ENCODE data around the gene COL4A2.

COL4A2 gene

DNA sequence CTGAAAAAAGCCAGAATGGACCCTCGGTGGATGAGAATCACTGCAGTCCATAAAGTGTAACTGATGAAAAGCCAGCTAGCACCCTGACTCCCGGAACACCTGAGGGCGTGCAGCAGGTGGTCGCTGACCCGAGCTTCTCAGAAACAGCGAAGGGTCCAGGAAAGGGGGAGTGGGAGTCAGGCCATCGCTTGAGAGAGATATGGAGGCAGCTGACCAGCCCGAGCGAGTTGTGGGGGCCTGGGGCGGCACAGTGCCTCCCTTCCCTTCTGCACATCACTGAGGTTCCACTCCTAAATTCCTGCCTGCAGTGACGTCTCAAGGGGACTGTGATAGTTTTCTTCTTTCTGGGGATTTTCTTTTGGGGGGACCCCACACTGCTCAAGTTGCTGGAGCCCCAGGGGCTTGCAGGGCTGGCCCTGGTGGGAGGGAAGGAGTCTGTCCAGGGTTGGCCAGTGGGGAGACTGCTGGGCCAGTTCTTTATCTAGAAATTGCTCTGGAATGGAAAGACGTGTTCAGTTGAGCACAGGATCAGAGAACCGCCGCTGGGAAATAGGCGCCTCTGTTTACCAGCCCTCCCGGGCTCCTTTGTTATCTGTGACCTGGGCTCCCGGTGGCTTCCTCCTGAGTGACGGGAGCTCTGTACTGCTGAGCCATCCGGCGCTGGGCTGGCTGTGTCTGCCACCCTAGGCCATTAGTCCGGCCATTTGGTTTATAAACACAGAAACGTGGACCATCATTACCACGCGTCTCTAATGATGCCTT is 183.1 kb downstream of the COL4A2 start:
- no peak overlapping the region for H3K4me3 ChIP-seq (ENCODE audit: low read length)
- no peak for DNase-seq (ENCODE audit: low read depth)
- TF ChIP-seq, protein P1, sequence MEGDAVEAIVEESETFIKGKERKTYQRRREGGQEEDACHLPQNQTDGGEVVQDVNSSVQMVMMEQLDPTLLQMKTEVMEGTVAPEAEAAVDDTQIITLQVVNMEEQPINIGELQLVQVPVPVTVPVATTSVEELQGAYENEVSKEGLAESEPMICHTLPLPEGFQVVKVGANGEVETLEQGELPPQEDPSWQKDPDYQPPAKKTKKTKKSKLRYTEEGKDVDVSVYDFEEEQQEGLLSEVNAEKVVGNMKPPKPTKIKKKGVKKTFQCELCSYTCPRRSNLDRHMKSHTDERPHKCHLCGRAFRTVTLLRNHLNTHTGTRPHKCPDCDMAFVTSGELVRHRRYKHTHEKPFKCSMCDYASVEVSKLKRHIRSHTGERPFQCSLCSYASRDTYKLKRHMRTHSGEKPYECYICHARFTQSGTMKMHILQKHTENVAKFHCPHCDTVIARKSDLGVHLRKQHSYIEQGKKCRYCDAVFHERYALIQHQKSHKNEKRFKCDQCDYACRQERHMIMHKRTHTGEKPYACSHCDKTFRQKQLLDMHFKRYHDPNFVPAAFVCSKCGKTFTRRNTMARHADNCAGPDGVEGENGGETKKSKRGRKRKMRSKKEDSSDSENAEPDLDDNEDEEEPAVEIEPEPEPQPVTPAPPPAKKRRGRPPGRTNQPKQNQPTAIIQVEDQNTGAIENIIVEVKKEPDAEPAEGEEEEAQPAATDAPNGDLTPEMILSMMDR (conservative IDR thresholded peaks at IDR 0.05; ENCODE audit: low read length) = no peak

DNA sequence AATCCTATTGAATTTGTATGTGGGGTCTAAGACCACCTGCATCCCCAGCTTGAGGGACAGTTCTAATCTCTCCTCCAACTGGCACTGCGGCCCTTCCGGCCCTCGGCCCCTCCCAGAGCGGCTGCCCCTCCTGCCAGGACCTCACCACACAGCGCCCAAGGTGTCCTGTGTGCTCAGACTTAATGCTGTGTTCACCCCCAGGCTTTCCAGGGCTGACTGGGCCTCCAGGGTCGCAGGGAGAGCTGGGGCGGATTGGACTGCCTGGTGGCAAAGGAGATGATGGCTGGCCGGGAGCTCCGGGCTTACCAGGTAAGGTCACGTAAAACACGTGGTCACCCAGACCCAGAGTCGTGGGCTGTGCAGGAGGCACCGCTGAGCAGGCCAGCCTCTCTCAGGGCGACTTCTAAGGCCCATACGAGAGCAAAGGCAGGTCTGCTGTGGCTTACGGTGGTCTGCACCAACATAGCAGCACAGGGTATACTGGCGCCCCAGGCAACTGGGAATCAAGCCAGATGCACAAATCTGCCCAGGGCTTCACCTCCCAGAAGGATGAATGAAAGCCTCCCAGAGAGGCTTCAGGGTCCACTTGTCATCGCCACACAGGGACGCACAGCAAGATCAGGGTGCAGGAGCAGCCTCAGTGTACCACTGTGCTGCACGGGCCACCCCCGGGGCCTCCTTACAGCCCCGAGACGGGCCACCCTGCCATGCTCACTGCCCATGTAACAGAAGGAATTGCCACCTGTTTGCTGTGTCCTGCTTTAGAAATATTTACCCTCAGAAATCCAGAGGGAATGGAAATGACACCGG is 185.0 kb downstream of the COL4A2 start:
- TF ChIP-seq, protein P1 (conservative IDR thresholded peaks at IDR 0.05; ENCODE audit: low read length) = no peak
- H3K4me3 ChIP-seq (ENCODE audit: low read length) = no peak overlapping the region
- no peak for DNase-seq (ENCODE audit: low read depth)

DNA sequence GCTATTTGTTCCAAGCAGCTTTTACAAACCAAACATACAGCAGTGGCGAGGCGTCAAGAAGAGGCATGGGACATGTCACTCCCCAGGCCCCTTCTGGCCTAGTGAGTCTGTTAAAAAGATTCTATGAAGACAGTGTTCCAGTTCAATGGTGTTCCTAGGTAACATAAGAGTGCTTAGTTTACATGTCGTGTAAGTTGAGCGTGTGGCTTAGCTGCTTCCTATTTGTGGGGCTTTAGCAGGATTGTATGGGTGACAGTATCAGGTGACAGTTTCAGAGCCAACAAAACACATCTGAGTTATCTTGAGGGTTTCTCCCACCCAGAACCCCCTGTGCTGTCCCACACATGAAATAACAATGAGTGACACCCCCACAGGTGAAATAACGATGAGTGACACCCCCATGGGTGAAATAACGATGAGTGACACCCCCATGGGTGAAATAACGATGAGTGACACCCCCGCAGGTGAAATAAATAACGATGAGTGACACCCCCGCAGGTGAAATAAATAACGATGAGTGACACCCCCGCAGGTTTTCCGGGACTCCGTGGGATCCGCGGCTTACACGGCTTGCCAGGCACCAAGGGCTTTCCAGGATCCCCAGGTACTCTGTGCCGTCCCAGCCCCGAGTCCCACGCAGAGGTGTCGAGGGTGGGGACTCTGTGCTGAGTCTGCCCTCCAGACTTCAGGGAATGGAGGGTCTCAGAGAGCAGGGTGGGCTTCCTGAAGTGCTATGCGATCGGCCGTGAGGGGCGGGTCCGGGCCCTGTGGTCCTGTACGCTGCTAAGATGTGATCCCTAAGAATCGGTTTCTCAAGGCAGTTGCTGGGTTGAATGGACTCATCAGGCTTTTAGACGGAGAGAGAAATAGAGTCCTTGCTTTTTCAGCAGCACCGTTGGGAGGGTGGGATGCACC is 185.9 kb downstream of the COL4A2 start:
- TF ChIP-seq, protein P1 (conservative IDR thresholded peaks at IDR 0.05; ENCODE audit: low read length) = no peak
- DNase-seq (ENCODE audit: low read depth) = no peak
- H3K4me3 ChIP-seq (ENCODE audit: low read length) = no peak overlapping the region

DNA sequence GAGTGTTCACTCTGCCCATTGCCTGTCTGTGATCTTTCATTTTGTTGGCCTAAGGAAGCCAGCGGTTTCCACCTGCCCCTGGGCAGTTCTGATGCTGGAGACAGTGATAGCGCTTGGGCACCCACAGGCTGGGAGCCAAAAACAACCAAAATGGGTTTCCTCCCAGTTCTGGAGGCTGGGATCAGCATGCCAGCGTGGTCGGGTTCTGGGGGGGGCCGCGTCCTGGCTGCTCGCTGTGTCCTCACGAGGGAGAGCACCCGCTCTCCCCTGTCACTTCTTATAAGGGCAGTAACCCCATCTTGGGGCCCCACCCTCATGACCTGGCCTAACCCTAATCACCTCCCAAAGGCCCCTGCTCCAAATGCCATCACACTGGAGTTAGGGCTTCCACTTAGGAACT is 186.5 kb downstream of the COL4A2 start:
- TF ChIP-seq, protein P1 (conservative IDR thresholded peaks at IDR 0.05; ENCODE audit: low read length) = no peak
- no peak overlapping the region for H3K4me3 ChIP-seq (ENCODE audit: low read length)
- DNase-seq (ENCODE audit: low read depth) = no peak

DNA sequence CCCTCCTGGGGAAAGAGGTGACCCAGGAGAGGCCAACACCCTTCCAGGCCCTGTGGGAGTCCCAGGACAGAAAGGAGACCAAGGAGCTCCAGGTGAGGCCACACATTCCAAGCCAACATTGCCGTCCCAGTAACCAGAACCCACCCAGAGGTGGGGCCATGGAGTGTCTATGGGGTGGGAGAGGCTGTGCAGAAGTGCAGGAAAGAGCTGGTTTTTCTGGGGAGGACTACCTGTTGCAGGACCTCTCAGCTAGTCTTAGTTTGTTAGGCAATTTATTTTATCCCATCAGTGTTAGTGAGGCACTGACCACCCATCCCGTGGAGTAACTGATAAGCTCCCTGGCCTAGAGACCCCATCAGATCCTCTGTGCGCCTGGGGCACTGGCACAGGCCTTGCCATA is 188.3 kb downstream of the COL4A2 start:
- no peak for DNase-seq (ENCODE audit: low read depth)
- TF ChIP-seq, protein P1 (conservative IDR thresholded peaks at IDR 0.05; ENCODE audit: low read length) = no peak
- H3K4me3 ChIP-seq (ENCODE audit: low read length) = no peak overlapping the region

DNA sequence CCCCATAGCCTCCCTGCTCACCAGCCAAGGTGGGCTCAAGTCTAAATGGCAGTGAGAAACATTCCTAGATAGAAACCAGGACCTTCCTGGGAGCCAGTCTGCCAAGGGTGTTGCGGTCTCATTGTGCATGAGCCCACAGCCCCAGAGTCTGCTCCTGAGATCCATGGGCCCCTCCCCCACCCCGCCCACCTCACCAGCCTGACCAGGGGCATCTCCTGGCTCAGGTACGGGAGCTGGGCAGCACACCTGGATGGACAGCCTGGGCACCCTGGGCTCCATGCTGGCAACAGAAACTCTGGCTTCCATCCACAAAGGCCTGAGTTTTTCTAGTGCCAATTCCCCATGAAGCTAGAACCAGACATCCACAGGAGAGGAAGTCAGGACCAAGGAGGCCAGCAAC is 188.8 kb downstream of the COL4A2 start:
- H3K4me3 ChIP-seq (ENCODE audit: low read length) = no peak overlapping the region
- DNase-seq (ENCODE audit: low read depth) = no peak

More for the DNA sequence above, 188.8 kb downstream of the COL4A2 start:
- TF ChIP-seq, protein P1 (conservative IDR thresholded peaks at IDR 0.05; ENCODE audit: low read length) = no peak

Data from AG10803 (cell line).